HG03280 (cell line): ENCODE results near the gene G6PC2.

Experiments
- ATAC-seq: cut with Tn5 transposase; IDR thresholded peaks from one replicate; pipeline ENCODE4 v1.9.1; 2021; ENCODE audit warnings: mild to moderate bottlenecking, moderate library complexity; ENCODE audit not compliant: unreplicated experiment

The G6PC2 gene

DNA sequence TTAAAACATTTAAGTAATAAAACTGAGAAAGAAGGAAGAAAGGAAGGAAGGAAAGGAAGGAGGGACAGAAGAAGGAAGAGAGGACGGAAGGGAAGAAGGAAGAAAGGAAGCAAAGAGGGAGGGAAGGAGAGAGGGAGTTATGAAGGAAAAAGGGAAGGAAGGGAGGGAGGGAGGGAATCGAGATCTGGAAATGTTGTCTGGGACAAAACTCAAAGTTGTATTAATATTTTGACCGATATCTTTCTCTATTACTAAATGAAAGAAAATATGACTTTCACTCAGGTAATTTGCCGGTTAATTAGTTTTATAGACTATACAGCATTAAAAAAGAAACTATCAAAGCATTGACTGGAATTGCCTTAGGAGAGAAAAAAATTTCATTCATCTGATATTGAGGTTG is 44.4 kb downstream of the G6PC2 start:
- ATAC-seq: no peak

- no peak for ATAC-seq
Measured at GRCh38 chr2:168948621-168949212, 47.6 kb downstream of the G6PC2 start.

DNA sequence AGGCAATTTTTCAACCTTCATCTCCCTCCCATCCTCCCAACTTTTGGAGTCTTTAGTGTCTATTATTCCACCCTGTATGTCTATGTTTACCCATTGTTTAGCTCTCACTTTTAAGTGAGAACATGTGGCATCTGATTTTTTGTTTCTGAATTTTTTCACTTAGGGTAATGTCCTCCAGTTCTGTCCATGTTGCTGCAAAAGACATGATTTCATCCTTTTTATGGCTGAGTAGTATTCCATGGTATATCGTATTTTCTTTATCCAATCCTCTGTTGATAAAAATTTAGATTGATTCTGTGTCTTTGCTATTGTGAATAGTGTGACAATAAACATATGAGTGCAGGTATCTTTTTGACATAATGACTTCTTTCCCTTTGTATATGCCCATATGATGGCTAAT is 48.2 kb downstream of the G6PC2 start:
- no peak for ATAC-seq

- no peak for ATAC-seq
Measured at GRCh38 chr2:168951871-168952270, 50.8 kb downstream of the G6PC2 start.

DNA sequence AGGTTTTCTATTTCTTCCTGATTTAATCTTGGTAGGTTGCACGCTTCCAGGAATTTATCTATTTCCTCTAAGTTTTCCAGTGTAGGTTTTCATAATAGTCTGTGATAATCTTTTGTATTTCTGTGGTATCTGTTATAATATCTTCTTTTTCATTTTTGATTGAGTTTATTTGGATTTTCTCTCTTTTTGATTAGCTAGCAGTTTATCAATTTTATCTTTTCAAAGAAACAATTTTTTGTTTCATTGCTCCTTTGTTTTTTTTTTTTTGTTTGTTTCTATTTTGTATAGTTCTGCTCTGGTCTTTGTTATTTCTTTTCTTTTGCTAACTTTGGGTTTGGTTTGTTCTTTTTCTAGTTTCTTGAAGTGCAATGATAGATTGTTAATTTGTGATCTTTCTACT is 51.3 kb downstream of the G6PC2 start:
- ATAC-seq: no peak

- ATAC-seq: no peak
Measured at GRCh38 chr2:168954256-168954655, 53.2 kb downstream of the G6PC2 start.

- no peak for ATAC-seq
Measured at GRCh38 chr2:168955321-168955720, 54.2 kb downstream of the G6PC2 start.

DNA sequence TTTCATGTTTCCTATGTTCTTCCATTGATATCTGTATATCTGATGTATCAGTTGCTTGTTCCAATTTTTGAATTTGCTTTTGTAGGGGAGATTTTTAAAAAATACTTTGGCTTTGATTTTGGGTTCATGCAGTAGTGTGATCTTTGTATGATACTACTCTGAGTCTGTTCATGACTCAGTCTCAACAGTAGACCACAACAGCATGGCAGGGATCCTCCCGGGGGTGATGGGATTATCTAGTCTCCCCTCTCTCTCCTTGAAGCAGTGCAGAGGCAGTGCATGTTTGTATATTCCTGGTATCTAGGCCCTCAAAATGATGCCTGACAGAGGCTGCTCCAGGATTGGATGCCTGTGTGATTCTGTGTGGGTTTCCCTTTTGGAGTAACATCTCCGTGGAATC is 55.3 kb downstream of the G6PC2 start:
- ATAC-seq: no peak
